ENCODE data around the gene FBXO42.

Gene FBXO42

GRCh38 chr1:16321176-16321867 lies 31.0 kb downstream of the FBXO42 start:
- no peak for DNase-seq

- no peak for DNase-seq
Measured at GRCh38 chr1:16318555-16318954, 33.7 kb downstream of the FBXO42 start.

GRCh38 chr1:16315437-16315836 lies 36.8 kb downstream of the FBXO42 start:
- DNase-seq, result no peak

- no peak for DNase-seq
Measured at GRCh38 chr1:16307222-16307621, 45.1 kb downstream of the FBXO42 start.

DNA sequence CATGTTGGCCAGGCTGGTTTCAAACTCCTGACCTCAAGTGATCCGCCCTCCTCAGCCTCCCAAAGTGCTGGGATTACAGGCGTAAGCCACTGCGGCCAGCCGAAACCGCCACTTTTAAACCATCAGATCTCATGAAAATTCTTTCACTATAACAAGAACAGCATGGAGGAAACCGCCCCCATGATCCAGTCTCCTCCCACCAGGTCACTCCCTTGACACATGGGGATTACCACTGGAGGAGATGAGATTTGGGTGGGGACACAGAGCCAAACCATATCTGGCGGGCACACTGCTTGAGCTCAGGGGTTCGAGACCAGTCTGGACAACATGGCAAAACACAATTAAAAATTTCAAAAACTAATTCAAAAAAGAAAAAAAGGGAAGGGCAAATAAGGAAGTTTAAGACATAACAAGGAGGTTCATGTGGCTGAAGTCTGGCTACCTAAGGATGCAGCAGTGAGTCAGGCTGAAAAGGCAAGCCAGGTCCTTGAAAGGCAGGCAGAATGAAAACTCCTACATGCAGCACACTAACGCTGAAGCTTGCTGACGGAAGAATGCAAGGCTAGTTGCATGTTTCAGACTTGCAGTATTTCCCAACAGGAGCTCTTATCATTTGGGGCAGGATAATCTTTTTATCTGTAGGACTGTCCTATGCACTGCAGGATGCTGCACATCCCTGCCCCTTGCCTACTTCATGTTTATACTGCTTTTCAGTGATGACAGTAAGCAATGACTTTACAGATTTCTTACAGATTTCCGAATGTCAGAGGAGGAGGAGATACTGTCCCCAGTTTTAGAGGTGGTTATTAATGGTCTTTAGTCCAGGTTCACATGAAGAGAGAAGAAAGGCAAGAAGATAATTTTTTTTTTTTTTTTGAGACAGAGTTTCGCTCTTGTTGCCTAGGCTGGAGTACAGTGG lies 49.3 kb downstream of the FBXO42 start:
- DNase-seq, result no peak

GRCh38 chr1:16300436-16300835 lies 51.8 kb downstream of the FBXO42 start:
- DNase-seq, result no peak

GRCh38 chr1:16298653-16299052 lies 53.6 kb downstream of the FBXO42 start:
- DNase-seq, result no peak

GRCh38 chr1:16296643-16297042 lies 55.6 kb downstream of the FBXO42 start:
- no peak for DNase-seq

GRCh38 chr1:16294219-16295212 lies 57.8 kb downstream of the FBXO42 start:
- DNase-seq, result no peak

DNA sequence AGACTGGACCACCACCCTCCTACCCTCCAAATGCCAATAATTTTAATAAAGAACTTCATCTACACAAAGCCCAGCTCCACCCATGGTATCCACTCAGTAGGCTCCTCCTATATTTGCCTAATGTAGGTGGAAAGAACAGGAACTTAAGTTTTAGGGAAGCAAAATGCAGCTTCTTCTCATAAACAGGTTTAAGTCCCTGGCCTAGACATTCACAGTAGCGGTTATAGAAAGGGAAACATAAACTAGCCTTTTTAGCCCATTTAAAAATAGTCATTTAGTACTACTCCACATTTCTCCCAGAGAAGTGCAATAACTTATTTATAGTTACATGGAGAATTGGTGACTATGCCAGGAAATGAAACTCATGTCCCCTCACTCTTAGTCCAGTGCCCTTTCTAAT lies 58.7 kb downstream of the FBXO42 start:
- DNase-seq, result no peak

GRCh38 chr1:16292739-16293138 lies 59.5 kb downstream of the FBXO42 start:
- DNase-seq, result no peak

DNA sequence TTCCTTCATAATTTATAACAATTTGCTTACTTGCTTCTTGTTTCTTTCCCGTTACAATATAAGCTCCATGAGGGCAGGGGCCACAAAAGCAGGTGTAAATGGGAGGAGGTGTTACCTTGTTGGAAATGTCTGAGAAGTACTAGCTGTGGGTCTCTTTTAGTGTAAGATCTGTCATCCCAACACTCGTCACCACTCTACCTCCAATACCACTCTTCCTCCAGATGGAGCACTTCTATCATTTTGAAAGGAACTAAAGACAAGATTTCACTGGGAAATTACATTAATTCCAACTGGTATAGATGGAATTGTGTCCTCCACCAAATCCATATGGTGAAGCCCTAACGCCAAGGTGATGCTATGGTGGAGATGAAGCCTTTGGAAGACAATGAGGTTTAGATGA lies 62.3 kb downstream of the FBXO42 start:
- DNase-seq, result no peak

GRCh38 chr1:16286122-16286521 lies 66.2 kb downstream of the FBXO42 start:
- DNase-seq, result no peak

- no peak for DNase-seq
Measured at GRCh38 chr1:16281765-16282164, 70.5 kb downstream of the FBXO42 start.

DNA sequence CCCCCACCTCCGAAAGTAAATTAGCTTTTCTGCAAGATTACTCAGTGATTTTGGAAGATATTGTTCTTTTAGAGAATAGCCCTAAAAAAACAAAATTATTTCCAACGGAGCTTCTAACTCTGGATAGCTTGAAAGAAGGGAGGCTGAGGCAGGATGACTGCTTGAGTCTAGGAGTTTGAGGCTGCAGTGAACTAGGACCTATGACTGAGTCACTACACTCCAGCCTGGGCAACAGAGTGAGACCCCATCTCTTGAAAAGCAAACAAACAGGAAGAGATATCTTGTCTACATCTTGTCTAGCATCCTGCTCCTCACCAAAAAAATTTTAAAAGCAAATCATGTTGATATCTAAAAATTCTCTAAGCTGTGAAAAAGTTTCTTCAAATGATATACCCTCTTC lies 73.1 kb downstream of the FBXO42 start:
- no peak for DNase-seq

- DNase-seq, result peak in 1 of 2 experiments; percentile 30
Measured at GRCh38 chr1:16276302-16277030, 75.8 kb downstream of the FBXO42 start.

GRCh38 chr1:16275591-16275990 lies 76.7 kb downstream of the FBXO42 start:
- no peak for DNase-seq

- no peak for DNase-seq
Measured at GRCh38 chr1:16267690-16268180, 84.5 kb downstream of the FBXO42 start.

GRCh38 chr1:16266411-16267118 lies 85.7 kb downstream of the FBXO42 start:
- no peak for DNase-seq

GRCh38 chr1:16262067-16262466 lies 90.2 kb downstream of the FBXO42 start:
- DNase-seq, result no peak

DNA sequence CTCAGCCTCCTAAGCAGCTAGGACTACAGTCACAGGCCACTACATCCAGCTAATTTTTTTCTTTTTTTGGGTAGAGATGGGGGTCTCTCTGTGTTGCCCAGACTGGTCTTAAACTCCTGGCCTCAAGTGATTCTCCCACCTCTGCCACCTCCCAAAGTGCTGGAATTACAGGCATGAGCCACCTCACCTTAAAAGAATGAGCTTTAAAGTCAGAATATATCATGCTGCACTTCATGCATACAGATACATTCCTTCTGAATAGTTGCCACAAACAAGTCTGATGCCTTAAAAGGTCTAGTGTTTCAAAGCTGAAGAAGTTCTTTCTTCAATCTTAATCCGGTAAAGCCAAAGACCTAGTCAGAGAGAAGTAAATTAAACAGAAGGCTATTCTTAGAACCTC lies 91.5 kb downstream of the FBXO42 start:
- DNase-seq, result no peak
